H9 (cell line): ENCODE measurements around the gene MRPL3. TPM values are rescaled to one million over a fixed set of nuclear protein-coding genes. Genes with fewer than 3 reads are reported as not detected.

Experiments used
- DNase-seq: peaks from one replicate; pipeline ENCODE4 v3.0.0-alpha.2; 2017
- H2AFZ ChIP-seq: one replicate; pipeline ENCODE4 v1.6.1; 2013; ENCODE audit warnings: mild to moderate bottlenecking, low read length, control low read depth, moderate library complexity
- H2AK5ac ChIP-seq: 2 replicates; pipeline ENCODE4 v1.6.1; 2013; ENCODE audit warnings: low read length, control low read depth, mixed read lengths; ENCODE audit not compliant: insufficient read length
- H2BK120ac ChIP-seq: one replicate; pipeline ENCODE4 v1.6.1; 2013; ENCODE audit warnings: low read depth, mild to moderate bottlenecking, low read length, control low read depth, inconsistent platforms; ENCODE audit not compliant: poor library complexity, severe bottlenecking
- H2BK12ac ChIP-seq: 2 replicates; pipeline ENCODE4 v1.6.1; 2013; ENCODE audit warnings: low read length, control low read depth, mixed read lengths, low read depth; ENCODE audit not compliant: insufficient read length
- H2BK15ac ChIP-seq: 2 replicates; pipeline ENCODE4 v1.6.1; 2013; ENCODE audit warnings: low read depth, low read length, control low read depth
- H2BK20ac ChIP-seq: one replicate; pipeline ENCODE4 v1.6.1; 2013; ENCODE audit warnings: low read depth, mild to moderate bottlenecking, low read length, control low read depth, inconsistent platforms; ENCODE audit not compliant: poor library complexity, severe bottlenecking
- H2BK5ac ChIP-seq: 2 replicates; pipeline ENCODE4 v1.6.1; 2013; ENCODE audit warnings: low read length, control low read depth, mixed read lengths; ENCODE audit not compliant: insufficient read length
- H3K14ac ChIP-seq: 2 replicates; pipeline ENCODE4 v1.6.1; 2013; ENCODE audit warnings: low read length, control low read depth; ENCODE audit not compliant: insufficient read depth
- H3K18ac ChIP-seq: 2 replicates; pipeline ENCODE4 v1.6.1; 2013; ENCODE audit warnings: low read depth, mild to moderate bottlenecking, mixed read lengths, low read length, control low read depth; ENCODE audit not compliant: insufficient read length
- H3K23ac ChIP-seq: 2 replicates; pipeline ENCODE4 v1.6.1; 2013; ENCODE audit warnings: low read length, control low read depth, mixed read lengths, low read depth; ENCODE audit not compliant: insufficient read length
- H3K23me2 ChIP-seq: 2 replicates; pipeline ENCODE4 v1.6.1; 2013; ENCODE audit warnings: low read depth, mild to moderate bottlenecking, mixed read lengths, low read length, control low read depth; ENCODE audit not compliant: insufficient read length, poor library complexity, severe bottlenecking
- H3K27ac ChIP-seq: 2 replicates; pipeline ENCODE4 v1.5.1; 2013; ENCODE audit warnings: low read length, control low read depth, mixed read lengths, low read depth; ENCODE audit not compliant: insufficient read length
- H3K27me3 ChIP-seq: 2 replicates; pipeline ENCODE4 v1.6.1; 2013; ENCODE audit warnings: low read length, control low read depth, inconsistent platforms; ENCODE audit not compliant: insufficient read depth
- H3K4ac ChIP-seq: 2 replicates; pipeline ENCODE4 v1.6.1; 2013; ENCODE audit warnings: low read depth, mild to moderate bottlenecking, control low read depth, inconsistent platforms, low read length, moderate library complexity
- H3K4me1 ChIP-seq: 2 replicates; pipeline ENCODE4 v1.6.1; 2013; ENCODE audit warnings: low read length, control low read depth, inconsistent platforms; ENCODE audit not compliant: insufficient read depth
- H3K4me2 ChIP-seq: 2 replicates; pipeline ENCODE4 v1.6.1; 2013; ENCODE audit warnings: low read length, control low read depth, mixed read lengths; ENCODE audit not compliant: insufficient read length, insufficient read depth
- H3K56ac ChIP-seq: 2 replicates; pipeline ENCODE4 v1.6.1; 2013; ENCODE audit warnings: low read depth, mild to moderate bottlenecking, mixed read lengths, low read length, control low read depth; ENCODE audit not compliant: insufficient read length
- H3K79me1 ChIP-seq: 2 replicates; pipeline ENCODE4 v1.6.1; 2013; ENCODE audit warnings: low read depth, mild to moderate bottlenecking, moderate library complexity, low read length, control low read depth, inconsistent platforms; ENCODE audit not compliant: insufficient read depth, poor library complexity, severe bottlenecking
- H3K79me2 ChIP-seq: 2 replicates; pipeline ENCODE4 v1.6.1; 2013; ENCODE audit warnings: low read length, control low read depth, inconsistent platforms; ENCODE audit not compliant: insufficient read depth
- H3K9ac ChIP-seq: 2 replicates; pipeline ENCODE4 v1.6.1; 2013; ENCODE audit warnings: low read length, control low read depth, mixed read lengths; ENCODE audit not compliant: insufficient read length; ENCODE audit errors: extremely low read depth
- H3K9me3 ChIP-seq: one replicate; pipeline ENCODE4 v1.6.1; 2013; ENCODE audit warnings: low read depth, low read length, inconsistent platforms; ENCODE audit not compliant: control insufficient read depth
- H3T11ph ChIP-seq: one replicate; pipeline ENCODE4 v1.6.1; 2013; ENCODE audit warnings: mild to moderate bottlenecking, low read length, control low read depth, inconsistent platforms
- H4K20me1 ChIP-seq: one replicate; pipeline ENCODE4 v1.6.1; 2013; ENCODE audit not compliant: control insufficient read depth, insufficient read length, insufficient read depth
- H4K5ac ChIP-seq: 2 replicates; pipeline ENCODE4 v1.6.1; 2013; ENCODE audit warnings: low read depth, mild to moderate bottlenecking, mixed read lengths, low read length, control low read depth; ENCODE audit not compliant: insufficient read length
- H4K8ac ChIP-seq: replicated peaks from 2 replicates; pipeline ENCODE4 v1.6.1; 2013; ENCODE audit warnings: low read length, control low read depth, mixed read lengths, low read depth; ENCODE audit not compliant: insufficient read length
- H4K91ac ChIP-seq: 2 replicates; pipeline ENCODE4 v1.6.1; 2013; ENCODE audit warnings: low read depth, mild to moderate bottlenecking, moderate library complexity, mixed read lengths, low read length, control low read depth; ENCODE audit not compliant: insufficient read length
- H3K27ac Mint-ChIP-seq, 3 experiments: 2 replicates in 2 of 3; 3 replicates in 1 of 3; pipeline ENCODE4 v1.8.0; 2020 to 2021; ENCODE audit warnings: mixed read lengths in 3 of 3, mild to moderate bottlenecking in 1 of 3, moderate library complexity in 1 of 3
- H3K27me3 Mint-ChIP-seq: 2 replicates; pipeline ENCODE4 v1.8.0; 2021; ENCODE audit warnings: low read depth, mild to moderate bottlenecking, moderate library complexity, mixed read lengths
- H3K36me3 Mint-ChIP-seq, 3 experiments: 2 replicates in 2 of 3; 3 replicates in 1 of 3; pipeline ENCODE4 v1.8.0; 2020 to 2021; ENCODE audit warnings: low read depth in 3 of 3, mixed read lengths in 3 of 3; ENCODE audit not compliant: insufficient read depth in 1 of 3
- H3K4me1 Mint-ChIP-seq, 2 experiments: 2 replicates each; pipeline ENCODE4 v1.8.0; 2020; ENCODE audit warnings: mixed read lengths in 2 of 2
- H3K4me3 Mint-ChIP-seq, 2 experiments: 2 replicates in 1 of 2; 3 replicates in 1 of 2; pipeline ENCODE4 v1.8.0; 2020 to 2021; ENCODE audit warnings: mild to moderate bottlenecking in 2 of 2, mixed read lengths in 2 of 2, moderate library complexity in 1 of 2
- H3K9me3 Mint-ChIP-seq, 2 experiments: 2 replicates in 1 of 2; 3 replicates in 1 of 2; pipeline ENCODE4 v1.8.0; 2020; ENCODE audit warnings: mild to moderate bottlenecking in 2 of 2, mixed read lengths in 2 of 2, moderate library complexity in 1 of 2
- CTCF ChIP-seq: fragments of 200-600 bp; sonication (generic); conservative IDR thresholded peaks from 3 replicates; pipeline ENCODE4 v1.8.0; 2021; ENCODE audit warnings: antibody characterized with exemption, mild to moderate bottlenecking
- WGBS: extraction: QIAGEN DNeasy Blood & Tissue Kit; methylation state at CpG from one replicate; pipeline ENCODE4 v1.1.7; 2013; ENCODE audit warnings: missing lambda C conversion rate, low lambda C conversion rate, mixed read lengths; ENCODE audit not compliant: insufficient read length; ENCODE audit errors: extremely low coverage; 5-methylcytosine and 5-hydroxymethylcytosine counted together
- total RNA-seq: library from RNA; stranded (reverse); gene quantifications from 2 replicates; pipeline ENCODE4 v1.2.1, GENCODE V29; 2021

The MRPL3 gene
- total RNA-seq, 1 experiment from 2014 or later, result 154 TPM

DNA sequence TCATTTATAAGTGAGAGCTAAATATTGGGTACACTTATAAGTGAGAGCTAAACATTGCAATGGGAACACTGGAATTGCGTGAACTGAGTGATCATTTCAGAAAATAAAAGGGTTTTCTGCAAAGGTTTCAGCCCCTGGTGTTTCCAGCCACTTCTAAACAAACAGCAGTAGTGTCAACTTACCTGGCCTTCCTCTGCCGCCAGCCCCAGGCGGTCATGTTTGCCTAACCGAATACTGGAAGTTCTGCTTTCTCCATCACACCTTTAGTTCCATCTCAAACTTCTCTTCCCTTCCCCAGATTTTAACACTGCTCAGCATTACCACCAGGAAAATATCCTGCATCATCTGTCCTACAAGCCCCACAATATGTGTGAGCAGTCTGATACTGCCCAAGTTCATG lies 58.6 kb downstream of the MRPL3 start:
- H2BK15ac ChIP-seq, result no peak overlapping the region
- no peak overlapping the region for H4K91ac ChIP-seq
- no peaks in the 10 kb centered on the region for H3K79me2 ChIP-seq
- H4K20me1 ChIP-seq, result no peaks in the 10 kb centered on the region
- H2BK12ac ChIP-seq, result no peak overlapping the region
- no peak overlapping the region for H2AK5ac ChIP-seq
- no peak overlapping the region for H2BK5ac ChIP-seq
- no peak overlapping the region for H2BK120ac ChIP-seq
- TF ChIP-seq CTCF, result no peak
- Mint-ChIP-seq H3K36me3 (peaks cover 0 to 2% (median 0%) of the 10 kb centered on the region in 3 experiments; a peak in 2 of 7 replicates), H3K27ac (no peak overlapping the region), H3K27me3 (no peaks in the 10 kb centered on the region; the same call in 1 of the 2 replicates), H3K4me1 (no peaks in the 10 kb centered on the region), H3K9me3 (peaks cover 3 to 11% of the 10 kb centered on the region in 2 experiments; a peak in 4 of 5 replicates), H3K4me3 (no peak overlapping the region)
- H3T11ph ChIP-seq, result no peak overlapping the region
- no peak overlapping the region for H4K5ac ChIP-seq
- H3K56ac ChIP-seq, result no peak overlapping the region
- H3K27me3 ChIP-seq, result no peaks in the 10 kb centered on the region
- no peaks in the 10 kb centered on the region for H3K79me1 ChIP-seq
- no peaks in the 10 kb centered on the region for H3K4me1 ChIP-seq
- H2AFZ ChIP-seq, result no peak overlapping the region
- no peaks in the 10 kb centered on the region for H3K9me3 ChIP-seq
- no peak overlapping the region for H4K8ac ChIP-seq
- no peak for DNase-seq
- no peak overlapping the region for H3K23ac ChIP-seq
- no peak overlapping the region for H3K4me2 ChIP-seq
- no peak overlapping the region for H3K27ac ChIP-seq
- H2BK20ac ChIP-seq, result no peak overlapping the region
- no peak overlapping the region for H3K18ac ChIP-seq
- H3K23me2 ChIP-seq, result no peaks in the 10 kb centered on the region
- no CpG with 5 or more reads among the region's 4 CpGs for WGBS
- no peak overlapping the region for H3K9ac ChIP-seq
- no peak overlapping the region for H3K14ac ChIP-seq
- no peak overlapping the region for H3K4ac ChIP-seq
